H1 (cell line): ENCODE measurements around the gene PNMA1. TPM values are rescaled to one million over a fixed set of nuclear protein-coding genes. Genes with fewer than 3 reads are reported as not detected.

Experiments used
- ASH2L ChIP-seq: fragments of 200-600, 300-600 bp; sonication (generic); IDR thresholded peaks from one replicate; pipeline ENCODE4 v1.7.1; 2017; ENCODE audit warnings: low read length
- CHD1 ChIP-seq: IDR thresholded peaks from 2 replicates; pipeline ENCODE4 v1.6.1; 2012; ENCODE audit warnings: low read depth, low read length, improper control_type of control experiment
- CREB1 ChIP-seq: IDR thresholded peaks from 2 replicates; pipeline ENCODE4 v1.6.1; 2012; ENCODE audit warnings: inconsistent platforms
- EP300 ChIP-seq, 2 experiments: IDR thresholded peaks; 1 replicate in 1 of 2; 2 replicates in 1 of 2; pipeline ENCODE4 v1.6.1; 2011 to 2012; ENCODE audit warnings: low read depth in 2 of 2, low read length in 2 of 2, mild to moderate bottlenecking in 2 of 2, borderline replicate concordance in 1 of 2, inconsistent platforms in 1 of 2, moderate library complexity in 1 of 2
- PHF8 ChIP-seq: fragments of 200-600 bp; sonication (generic); conservative IDR thresholded peaks from 2 replicates; pipeline ENCODE4 v1.7.1; 2012; ENCODE audit warnings: low read depth, mild to moderate bottlenecking, inconsistent platforms, low read length, moderate library complexity
- RBBP5 ChIP-seq: IDR thresholded peaks from 2 replicates; pipeline ENCODE4 v1.7.1; 2012; ENCODE audit warnings: low read depth, mild to moderate bottlenecking, inconsistent platforms, low read length, moderate library complexity, borderline replicate concordance
- SP1 ChIP-seq: IDR thresholded peaks from 2 replicates; pipeline ENCODE4 v1.6.1; 2011; ENCODE audit warnings: low read depth, low read length
- SP4 ChIP-seq: IDR thresholded peaks from 2 replicates; pipeline ENCODE4 v1.6.1; 2012; ENCODE audit warnings: low read length, inconsistent platforms
- YY1 ChIP-seq: IDR thresholded peaks from 2 replicates; pipeline ENCODE4 v1.6.1; 2011; ENCODE audit warnings: low read depth, mild to moderate bottlenecking, low read length
- polyA plus RNA-seq, 7 experiments: library from polyadenylated mRNA; depleted of rRNA in 3 of 7; stranded (reverse) in 5 of 7; unstranded in 2 of 7; fragments of >200 nt in 5 of 7; fragments of 200-250 nt in 2 of 7; gene quantifications; 1 replicate in 5 of 7; 2 replicates in 1 of 7; 4 replicates in 1 of 7; pipeline versions ENCODE4 v1.2.1 to v1.2.3, GENCODE V29; 2011 to 2013; ENCODE audit warnings: missing spikeins in 2 of 7, mixed read lengths in 2 of 7
- total RNA-seq: library from RNA; stranded (reverse); fragmentation: NEBNext Ultra II Directional; extraction: Animal tissue kit (Norgen Biotek cat#: 25700); gene quantifications from 2 replicates; pipeline ENCODE4 v1.2.1, GENCODE V29; 2021
- TF ChIP-seq, protein P1 (sequence below): fragments of 300-600 bp; sonication (generic); IDR thresholded peaks from 2 replicates; pipeline ENCODE4 v1.7.1; 2012; ENCODE audit warnings: low read length, moderate library complexity, mild to moderate bottlenecking, inconsistent platforms; ENCODE audit not compliant: insufficient replicate concordance

PNMA1 gene
- total and polyA plus RNA-seq, 2 of the 8 experiments (the other 6 are each of a cell fraction or from before 2014, with no cell fraction given): 15.8 to 52.7 TPM

GRCh38 chr14:73718418-73719251, 4.5 kb upstream of the PNMA1 start (continued):
- TF ChIP-seq, protein P1, sequence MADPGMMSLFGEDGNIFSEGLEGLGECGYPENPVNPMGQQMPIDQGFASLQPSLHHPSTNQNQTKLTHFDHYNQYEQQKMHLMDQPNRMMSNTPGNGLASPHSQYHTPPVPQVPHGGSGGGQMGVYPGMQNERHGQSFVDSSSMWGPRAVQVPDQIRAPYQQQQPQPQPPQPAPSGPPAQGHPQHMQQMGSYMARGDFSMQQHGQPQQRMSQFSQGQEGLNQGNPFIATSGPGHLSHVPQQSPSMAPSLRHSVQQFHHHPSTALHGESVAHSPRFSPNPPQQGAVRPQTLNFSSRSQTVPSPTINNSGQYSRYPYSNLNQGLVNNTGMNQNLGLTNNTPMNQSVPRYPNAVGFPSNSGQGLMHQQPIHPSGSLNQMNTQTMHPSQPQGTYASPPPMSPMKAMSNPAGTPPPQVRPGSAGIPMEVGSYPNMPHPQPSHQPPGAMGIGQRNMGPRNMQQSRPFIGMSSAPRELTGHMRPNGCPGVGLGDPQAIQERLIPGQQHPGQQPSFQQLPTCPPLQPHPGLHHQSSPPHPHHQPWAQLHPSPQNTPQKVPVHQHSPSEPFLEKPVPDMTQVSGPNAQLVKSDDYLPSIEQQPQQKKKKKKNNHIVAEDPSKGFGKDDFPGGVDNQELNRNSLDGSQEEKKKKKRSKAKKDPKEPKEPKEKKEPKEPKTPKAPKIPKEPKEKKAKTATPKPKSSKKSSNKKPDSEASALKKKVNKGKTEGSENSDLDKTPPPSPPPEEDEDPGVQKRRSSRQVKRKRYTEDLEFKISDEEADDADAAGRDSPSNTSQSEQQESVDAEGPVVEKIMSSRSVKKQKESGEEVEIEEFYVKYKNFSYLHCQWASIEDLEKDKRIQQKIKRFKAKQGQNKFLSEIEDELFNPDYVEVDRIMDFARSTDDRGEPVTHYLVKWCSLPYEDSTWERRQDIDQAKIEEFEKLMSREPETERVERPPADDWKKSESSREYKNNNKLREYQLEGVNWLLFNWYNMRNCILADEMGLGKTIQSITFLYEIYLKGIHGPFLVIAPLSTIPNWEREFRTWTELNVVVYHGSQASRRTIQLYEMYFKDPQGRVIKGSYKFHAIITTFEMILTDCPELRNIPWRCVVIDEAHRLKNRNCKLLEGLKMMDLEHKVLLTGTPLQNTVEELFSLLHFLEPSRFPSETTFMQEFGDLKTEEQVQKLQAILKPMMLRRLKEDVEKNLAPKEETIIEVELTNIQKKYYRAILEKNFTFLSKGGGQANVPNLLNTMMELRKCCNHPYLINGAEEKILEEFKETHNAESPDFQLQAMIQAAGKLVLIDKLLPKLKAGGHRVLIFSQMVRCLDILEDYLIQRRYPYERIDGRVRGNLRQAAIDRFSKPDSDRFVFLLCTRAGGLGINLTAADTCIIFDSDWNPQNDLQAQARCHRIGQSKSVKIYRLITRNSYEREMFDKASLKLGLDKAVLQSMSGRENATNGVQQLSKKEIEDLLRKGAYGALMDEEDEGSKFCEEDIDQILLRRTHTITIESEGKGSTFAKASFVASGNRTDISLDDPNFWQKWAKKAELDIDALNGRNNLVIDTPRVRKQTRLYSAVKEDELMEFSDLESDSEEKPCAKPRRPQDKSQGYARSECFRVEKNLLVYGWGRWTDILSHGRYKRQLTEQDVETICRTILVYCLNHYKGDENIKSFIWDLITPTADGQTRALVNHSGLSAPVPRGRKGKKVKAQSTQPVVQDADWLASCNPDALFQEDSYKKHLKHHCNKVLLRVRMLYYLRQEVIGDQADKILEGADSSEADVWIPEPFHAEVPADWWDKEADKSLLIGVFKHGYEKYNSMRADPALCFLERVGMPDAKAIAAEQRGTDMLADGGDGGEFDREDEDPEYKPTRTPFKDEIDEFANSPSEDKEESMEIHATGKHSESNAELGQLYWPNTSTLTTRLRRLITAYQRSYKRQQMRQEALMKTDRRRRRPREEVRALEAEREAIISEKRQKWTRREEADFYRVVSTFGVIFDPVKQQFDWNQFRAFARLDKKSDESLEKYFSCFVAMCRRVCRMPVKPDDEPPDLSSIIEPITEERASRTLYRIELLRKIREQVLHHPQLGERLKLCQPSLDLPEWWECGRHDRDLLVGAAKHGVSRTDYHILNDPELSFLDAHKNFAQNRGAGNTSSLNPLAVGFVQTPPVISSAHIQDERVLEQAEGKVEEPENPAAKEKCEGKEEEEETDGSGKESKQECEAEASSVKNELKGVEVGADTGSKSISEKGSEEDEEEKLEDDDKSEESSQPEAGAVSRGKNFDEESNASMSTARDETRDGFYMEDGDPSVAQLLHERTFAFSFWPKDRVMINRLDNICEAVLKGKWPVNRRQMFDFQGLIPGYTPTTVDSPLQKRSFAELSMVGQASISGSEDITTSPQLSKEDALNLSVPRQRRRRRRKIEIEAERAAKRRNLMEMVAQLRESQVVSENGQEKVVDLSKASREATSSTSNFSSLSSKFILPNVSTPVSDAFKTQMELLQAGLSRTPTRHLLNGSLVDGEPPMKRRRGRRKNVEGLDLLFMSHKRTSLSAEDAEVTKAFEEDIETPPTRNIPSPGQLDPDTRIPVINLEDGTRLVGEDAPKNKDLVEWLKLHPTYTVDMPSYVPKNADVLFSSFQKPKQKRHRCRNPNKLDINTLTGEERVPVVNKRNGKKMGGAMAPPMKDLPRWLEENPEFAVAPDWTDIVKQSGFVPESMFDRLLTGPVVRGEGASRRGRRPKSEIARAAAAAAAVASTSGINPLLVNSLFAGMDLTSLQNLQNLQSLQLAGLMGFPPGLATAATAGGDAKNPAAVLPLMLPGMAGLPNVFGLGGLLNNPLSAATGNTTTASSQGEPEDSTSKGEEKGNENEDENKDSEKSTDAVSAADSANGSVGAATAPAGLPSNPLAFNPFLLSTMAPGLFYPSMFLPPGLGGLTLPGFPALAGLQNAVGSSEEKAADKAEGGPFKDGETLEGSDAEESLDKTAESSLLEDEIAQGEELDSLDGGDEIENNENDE: no peak
- TF ChIP-seq SP4 (no peak), PHF8 (peak; percentile 70), CREB1 (peak; percentile 95), EP300 (IDR thresholded peaks at IDR 0.05; ENCODE audit: borderline replicate concordance in 1 of 2, low read depth in 2 of 2, low read length in 2 of 2) (peak in 1 of 2 experiments; percentile 1; a peak in 1 of 3 replicates), RBBP5 (no peak), ASH2L (peak; percentile 39), YY1 (no peak), SP1 (no peak), CHD1 (no peak)
